Right kidney (tissue), 1 donor: ENCODE measurements around the gene DSC3.
"Not testable (repeated sequence)": the region's sequence is repeated elsewhere in the genome, so short reads cannot be mapped to it uniquely, and the experiment has no call there.

Source experiments
- DNase-seq: peaks from one replicate; pipeline ENCODE4 v3.0.0-alpha.2; 2016

DSC3 gene

GRCh38 chr18:31041271-31042083 lies 1.1 kb downstream of the DSC3 start:
- DNase-seq, result peak; percentile 82

- no peak for DNase-seq
Measured at GRCh38 chr18:31040686-31041270, 1.8 kb downstream of the DSC3 start.

GRCh38 chr18:31039426-31039825 lies 3.1 kb downstream of the DSC3 start:
- no peak for DNase-seq

- not testable (repeated sequence) for DNase-seq
Measured at GRCh38 chr18:31037686-31038085, 4.9 kb downstream of the DSC3 start.

- no peak for DNase-seq
Measured at GRCh38 chr18:31034541-31034940, 8.0 kb downstream of the DSC3 start.

- no peak for DNase-seq
Measured at GRCh38 chr18:31030574-31031278, 11.8 kb downstream of the DSC3 start.

- no peak for DNase-seq
Measured at GRCh38 chr18:31015715-31016434, 26.7 kb downstream of the DSC3 start.

- DNase-seq, result not testable (repeated sequence)
Measured at GRCh38 chr18:31011455-31011854, 31.1 kb downstream of the DSC3 start.

- no peak for DNase-seq
Measured at GRCh38 chr18:31010601-31011000, 31.9 kb downstream of the DSC3 start.

- DNase-seq, result no peak
Measured at GRCh38 chr18:30999887-31000628, 42.5 kb downstream of the DSC3 start.

GRCh38 chr18:30999186-30999585 lies 43.4 kb downstream of the DSC3 start:
- no peak for DNase-seq

- no peak for DNase-seq
Measured at GRCh38 chr18:30997223-30997622, 45.3 kb downstream of the DSC3 start.

- DNase-seq, result no peak
Measured at GRCh38 chr18:30992231-30992630, 50.3 kb downstream of the DSC3 start.

- DNase-seq, result no peak
Measured at GRCh38 chr18:30991397-30991796, 51.1 kb downstream of the DSC3 start.

GRCh38 chr18:30989141-30989540 lies 53.4 kb downstream of the DSC3 start:
- DNase-seq, result no peak

GRCh38 chr18:30988440-30988839 lies 54.1 kb downstream of the DSC3 start:
- DNase-seq, result no peak

- no peak for DNase-seq
Measured at GRCh38 chr18:30987467-30988241, 54.9 kb downstream of the DSC3 start.

- DNase-seq, result no peak
Measured at GRCh38 chr18:30985753-30986152, 56.8 kb downstream of the DSC3 start.

GRCh38 chr18:30982285-30982992 lies 60.1 kb downstream of the DSC3 start:
- DNase-seq, result no peak

- not testable (repeated sequence) for DNase-seq
Measured at GRCh38 chr18:30978091-30978490, 64.5 kb downstream of the DSC3 start.
